RPMI8226 (cell line): ENCODE results near the gene ARHGEF7.

Experiments
- DNase-seq: peaks from one replicate; pipeline ENCODE4 v3.0.0-alpha.2; 2015

The ARHGEF7 gene

GRCh38 chr13:111140562-111141105 lies 25.5 kb downstream of the ARHGEF7 start:
- no peak for DNase-seq

- no peak for DNase-seq
These were observed 27.4 kb downstream of the ARHGEF7 start for GRCh38 chr13:111142472-111142871.

- no peak for DNase-seq
These were observed 28.9 kb downstream of the ARHGEF7 start for GRCh38 chr13:111143865-111144540.

GRCh38 chr13:111145071-111145470 lies 30.0 kb downstream of the ARHGEF7 start:
- no peak for DNase-seq

GRCh38 chr13:111145506-111145905 lies 30.4 kb downstream of the ARHGEF7 start:
- DNase-seq = no peak

- peak; percentile 18 for DNase-seq
These were observed 37.7 kb downstream of the ARHGEF7 start for GRCh38 chr13:111152844-111153243.

GRCh38 chr13:111153279-111153976 lies 38.3 kb downstream of the ARHGEF7 start:
- DNase-seq = peak; percentile 88

- peak; percentile 48 for DNase-seq
These were observed 38.8 kb downstream of the ARHGEF7 start for GRCh38 chr13:111153977-111154332.

- no peak for DNase-seq
These were observed 41.3 kb downstream of the ARHGEF7 start for GRCh38 chr13:111156421-111156820.

- DNase-seq = no peak
These were observed 43.2 kb downstream of the ARHGEF7 start for GRCh38 chr13:111158136-111158805.

- DNase-seq = no peak
These were observed 44.5 kb downstream of the ARHGEF7 start for GRCh38 chr13:111159362-111160320.

GRCh38 chr13:111160648-111161047 lies 45.5 kb downstream of the ARHGEF7 start:
- DNase-seq = no peak

- DNase-seq = no peak
These were observed 46.8 kb downstream of the ARHGEF7 start for GRCh38 chr13:111161601-111162600.

- no peak for DNase-seq
These were observed 50.3 kb downstream of the ARHGEF7 start for GRCh38 chr13:111165241-111166010.

- DNase-seq = no peak
These were observed 52.0 kb downstream of the ARHGEF7 start for GRCh38 chr13:111166882-111167675.

- DNase-seq = no peak
These were observed 53.0 kb downstream of the ARHGEF7 start for GRCh38 chr13:111168107-111168506.

- no peak for DNase-seq
These were observed 56.0 kb downstream of the ARHGEF7 start for GRCh38 chr13:111171112-111171511.

- DNase-seq = no peak
These were observed 56.5 kb downstream of the ARHGEF7 start for GRCh38 chr13:111171629-111172028.

GRCh38 chr13:111174377-111175114 lies 59.4 kb downstream of the ARHGEF7 start:
- DNase-seq = no peak
